HEK293 (cell line): ENCODE data around the gene SFT2D2.

Experiments used
- CTCF ChIA-PET: fragments of 350-600 bp; formaldehyde crosslinking; extraction: SDS; loops from one replicate; lab custom pipeline; 2021; ENCODE audit warnings: antibody characterized with exemption; lab: Yijun Ruan, JAX
- POLR2A ChIA-PET: fragments of 300-600 bp; formaldehyde crosslinking; extraction: SDS; loops from one replicate; lab custom pipeline; 2020; ENCODE audit warnings: antibody characterized with exemption, inconsistent platforms; lab: Yijun Ruan, JAX
- H3K27ac ChIP-seq: fragments of 200-500 bp; sonication (Bioruptor generic); 2 replicates; pipeline ENCODE4 v1.5.1; 2014; ENCODE audit warnings: low read depth, low read length, control low read depth, inconsistent platforms; ENCODE audit errors: extremely low read depth
- H3K36me3 ChIP-seq, 2 experiments: fragments of 200-500 bp in 1 of 2; sonication (Bioruptor generic) in 1 of 2; 1 replicate in 1 of 2; 2 replicates in 1 of 2; pipeline ENCODE4 v1.5.1; 2014 to 2017; ENCODE audit warnings: inconsistent platforms in 2 of 2, low read length in 2 of 2; ENCODE audit not compliant: control insufficient read depth in 2 of 2, insufficient read depth in 1 of 2
- H3K4me1 ChIP-seq: fragments of 200-500 bp; sonication (Bioruptor generic); 2 replicates; pipeline ENCODE4 v1.5.1; 2014; ENCODE audit warnings: mild to moderate bottlenecking, low read length, inconsistent platforms; ENCODE audit not compliant: control insufficient read depth, insufficient read depth
- H3K4me3 ChIP-seq: 2 replicates; pipeline ENCODE4 v1.5.1; 2011; ENCODE audit warnings: low read depth, mild to moderate bottlenecking, control low read depth, low read length, moderate library complexity
- H3K9me3 ChIP-seq: fragments of 200-500 bp; sonication (Bioruptor generic); 2 replicates; pipeline ENCODE4 v1.5.1; 2014; ENCODE audit warnings: low read depth, low read length, inconsistent platforms; ENCODE audit not compliant: control insufficient read depth, insufficient read depth
- FEZF1 ChIP-seq: fragments of 450-650 bp; formaldehyde crosslinking; IDR thresholded peaks from 2 replicates; pipeline ENCODE4 v1.5.1; 2016; ENCODE audit warnings: missing biosample characterization, missing genetic modification characterization
- OVOL3 ChIP-seq: fragments of 450-650 bp; formaldehyde crosslinking; IDR thresholded peaks from 2 replicates; pipeline ENCODE4 v1.5.1; 2016; ENCODE audit warnings: missing biosample characterization, missing genetic modification characterization
- PRDM10 ChIP-seq: fragments of 450-650 bp; formaldehyde crosslinking; IDR thresholded peaks from 2 replicates; pipeline ENCODE4 v1.5.1; 2016; ENCODE audit warnings: missing biosample characterization, missing genetic modification characterization
- RBAK ChIP-seq: fragments of 450-650 bp; formaldehyde crosslinking; IDR thresholded peaks from 2 replicates; pipeline ENCODE4 v1.5.1; 2016; ENCODE audit warnings: missing biosample characterization, missing genetic modification characterization
- SCRT1 ChIP-seq: fragments of 450-650 bp; formaldehyde crosslinking; IDR thresholded peaks from 2 replicates; pipeline ENCODE4 v1.5.1; 2016; ENCODE audit warnings: missing biosample characterization, missing genetic modification characterization, borderline replicate concordance
- SCRT2 ChIP-seq: fragments of 450-650 bp; formaldehyde crosslinking; IDR thresholded peaks from 2 replicates; pipeline ENCODE4 v1.5.1; 2016; ENCODE audit warnings: missing biosample characterization, missing genetic modification characterization
- SP3 ChIP-seq: fragments of 450-650 bp; formaldehyde crosslinking; IDR thresholded peaks from 2 replicates; pipeline ENCODE4 v1.5.1; 2016; ENCODE audit warnings: missing biosample characterization, missing genetic modification characterization
- TSHZ1 ChIP-seq: fragments of 450-650 bp; formaldehyde crosslinking; IDR thresholded peaks from 2 replicates; pipeline ENCODE4 v1.5.1; 2016; ENCODE audit warnings: missing biosample characterization, missing genetic modification characterization, borderline replicate concordance
- ZFP69B ChIP-seq: fragments of 450-650 bp; formaldehyde crosslinking; IDR thresholded peaks from 2 replicates; pipeline ENCODE4 v1.5.1; 2016; ENCODE audit warnings: missing biosample characterization, missing genetic modification characterization
- ZNF202 ChIP-seq: fragments of 450-650 bp; formaldehyde crosslinking; IDR thresholded peaks from 2 replicates; pipeline ENCODE4 v1.5.1; 2016; ENCODE audit warnings: missing biosample characterization, missing genetic modification characterization, borderline replicate concordance
- ZNF335 ChIP-seq: fragments of 450-650 bp; formaldehyde crosslinking; conservative IDR thresholded peaks from 2 replicates; pipeline ENCODE4 v1.5.1; 2016; ENCODE audit warnings: missing biosample characterization, missing genetic modification characterization
- ZNF404 ChIP-seq: fragments of 450-650 bp; formaldehyde crosslinking; IDR thresholded peaks from 2 replicates; pipeline ENCODE4 v1.5.1; 2017; ENCODE audit warnings: missing biosample characterization, missing genetic modification characterization
- ZNF48 ChIP-seq: fragments of 450-650 bp; formaldehyde crosslinking; IDR thresholded peaks from 2 replicates; pipeline ENCODE4 v1.5.1; 2016; ENCODE audit warnings: missing biosample characterization, missing genetic modification characterization
- ZNF510 ChIP-seq: fragments of 450-650 bp; formaldehyde crosslinking; IDR thresholded peaks from 2 replicates; pipeline ENCODE4 v1.5.1; 2018; ENCODE audit warnings: mild to moderate bottlenecking, missing genetic modification characterization, missing biosample characterization; ENCODE audit not compliant: insufficient replicate concordance
- ZNF549 ChIP-seq: fragments of 450-650 bp; IDR thresholded peaks from 2 replicates; pipeline ENCODE4 v1.5.1; 2018; ENCODE audit warnings: missing biosample characterization, missing genetic modification characterization, mild to moderate bottlenecking, inconsistent platforms, moderate library complexity
- ZNF629 ChIP-seq: fragments of 450-650 bp; formaldehyde crosslinking; IDR thresholded peaks from 2 replicates; pipeline ENCODE4 v1.5.1; 2017; ENCODE audit warnings: missing biosample characterization, missing genetic modification characterization
- ZNF785 ChIP-seq: fragments of 450-650 bp; formaldehyde crosslinking; IDR thresholded peaks from 2 replicates; pipeline ENCODE4 v1.5.1; 2016; ENCODE audit warnings: missing biosample characterization, missing genetic modification characterization
- ZNF830 ChIP-seq: fragments of 450-650 bp; IDR thresholded peaks from 2 replicates; pipeline ENCODE4 v1.5.0; 2018; ENCODE audit warnings: missing biosample characterization, missing genetic modification characterization, low read depth, mild to moderate bottlenecking, moderate library complexity
- ZSCAN5A ChIP-seq: fragments of 450-650 bp; formaldehyde crosslinking; IDR thresholded peaks from 2 replicates; pipeline ENCODE4 v1.5.1; 2016; ENCODE audit warnings: missing biosample characterization, missing genetic modification characterization
- TF ChIP-seq, protein P1 (sequence below): fragments of 450-650 bp; formaldehyde crosslinking; IDR thresholded peaks from 2 replicates; pipeline ENCODE4 v1.5.1; 2016; ENCODE audit warnings: missing biosample characterization, missing genetic modification characterization, low read depth
- TF ChIP-seq, protein P2 (sequence below): fragments of 450-650 bp; formaldehyde crosslinking; IDR thresholded peaks from 2 replicates; pipeline ENCODE4 v1.5.1; 2017; ENCODE audit warnings: missing biosample characterization, missing genetic modification characterization

Gene SFT2D2

GRCh38 chr1:168287237-168287664 is 61.4 kb downstream of the SFT2D2 start (continued):
- TF ChIP-seq ZNF629 (tag by site-specific recombination) (peak; percentile 91), SP3 (tag by site-specific recombination) (no peak), RBAK (tag by site-specific recombination) (0 out of 2 replicates have a peak, but pooled peaks have one; percentile 15), PRDM10 (tag by site-specific recombination) (0 out of 2 replicates have a peak, but pooled peaks have one; percentile 20), FEZF1 (tag by site-specific recombination) (no peak), ZNF48 (no peak), ZSCAN5A (tag by site-specific recombination) (no peak), ZNF830 (no peak), ZNF510 (tag by site-specific recombination) (no peak), ZFP69B (tag by site-specific recombination) (peak; percentile 23; the same call in 1 of the 2 replicates), ZNF335 (tag by site-specific recombination) (0 out of 2 replicates have a peak, but pooled peaks have one; percentile 17), TSHZ1 (tag by site-specific recombination) (no peak), OVOL3 (no peak)
- TF ChIP-seq, protein P1, sequence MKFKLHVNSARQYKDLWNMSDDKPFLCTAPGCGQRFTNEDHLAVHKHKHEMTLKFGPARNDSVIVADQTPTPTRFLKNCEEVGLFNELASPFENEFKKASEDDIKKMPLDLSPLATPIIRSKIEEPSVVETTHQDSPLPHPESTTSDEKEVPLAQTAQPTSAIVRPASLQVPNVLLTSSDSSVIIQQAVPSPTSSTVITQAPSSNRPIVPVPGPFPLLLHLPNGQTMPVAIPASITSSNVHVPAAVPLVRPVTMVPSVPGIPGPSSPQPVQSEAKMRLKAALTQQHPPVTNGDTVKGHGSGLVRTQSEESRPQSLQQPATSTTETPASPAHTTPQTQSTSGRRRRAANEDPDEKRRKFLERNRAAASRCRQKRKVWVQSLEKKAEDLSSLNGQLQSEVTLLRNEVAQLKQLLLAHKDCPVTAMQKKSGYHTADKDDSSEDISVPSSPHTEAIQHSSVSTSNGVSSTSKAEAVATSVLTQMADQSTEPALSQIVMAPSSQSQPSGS (tag by site-specific recombination), result peak; percentile 81

DNA sequence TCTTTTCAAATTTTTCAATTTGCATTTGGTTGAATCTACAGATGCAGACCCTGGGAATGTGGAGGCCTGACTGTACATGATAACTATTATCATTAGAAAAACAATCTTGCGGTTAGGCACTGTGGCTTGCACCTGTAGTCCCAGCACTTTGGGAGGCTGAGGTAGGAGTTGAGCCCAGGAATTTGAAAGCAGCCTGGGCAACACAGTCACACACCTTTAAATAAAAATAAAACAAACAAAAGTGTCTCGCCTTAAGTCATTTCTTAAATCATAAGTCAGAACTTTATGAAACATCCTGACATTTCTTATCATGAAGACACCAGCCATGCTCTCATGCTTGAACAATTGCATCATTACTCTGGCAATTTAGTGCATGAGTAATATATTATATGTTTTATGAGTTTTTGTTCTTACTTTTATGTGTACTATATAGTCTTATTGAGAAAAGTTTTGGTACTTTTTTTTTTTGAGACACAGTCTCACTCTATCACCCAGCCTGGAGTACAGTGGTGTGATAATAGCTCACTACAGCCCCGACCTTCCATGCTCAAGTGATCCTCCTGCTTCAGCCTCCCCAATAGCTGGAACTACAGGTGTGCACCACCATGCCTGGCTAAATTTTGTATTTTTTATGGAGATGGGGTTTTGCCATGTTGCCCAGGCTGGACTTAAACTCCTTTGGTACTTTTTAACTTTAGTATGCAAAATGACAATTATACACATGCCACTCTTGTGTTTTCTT is 62.7 kb downstream of the SFT2D2 start:
- POLR2A ChIA-PET, result no interaction called here
- Histone ChIP-seq H3K27ac (no peak overlapping the region), H3K4me3 (no peak overlapping the region), H3K9me3 (no peaks in the 10 kb centered on the region), H3K36me3 (no peaks in the 10 kb centered on the region), H3K4me1 (peaks cover 11% of the 10 kb centered on the region; the same call in 1 of the 2 replicates)
- CTCF ChIA-PET, result interaction anchor here (1.2 kb wide), 1 partner anchor 53 kb away, joined by 5 read pairs; no protein-coding TSS in a partner anchor
- TF ChIP-seq ZNF404 (tag by site-specific recombination), result no peak
- TF ChIP-seq SCRT1 (tag by site-specific recombination), result peak; percentile 81; the same call in 1 of the 2 replicates
- TF ChIP-seq ZNF549 (tag by site-specific recombination), result no peak
- peak; percentile 54; the same call in 1 of the 2 replicates for TF ChIP-seq SCRT2
- TF ChIP-seq ZNF785 (tag by site-specific recombination), result no peak
- TF ChIP-seq, protein P2, sequence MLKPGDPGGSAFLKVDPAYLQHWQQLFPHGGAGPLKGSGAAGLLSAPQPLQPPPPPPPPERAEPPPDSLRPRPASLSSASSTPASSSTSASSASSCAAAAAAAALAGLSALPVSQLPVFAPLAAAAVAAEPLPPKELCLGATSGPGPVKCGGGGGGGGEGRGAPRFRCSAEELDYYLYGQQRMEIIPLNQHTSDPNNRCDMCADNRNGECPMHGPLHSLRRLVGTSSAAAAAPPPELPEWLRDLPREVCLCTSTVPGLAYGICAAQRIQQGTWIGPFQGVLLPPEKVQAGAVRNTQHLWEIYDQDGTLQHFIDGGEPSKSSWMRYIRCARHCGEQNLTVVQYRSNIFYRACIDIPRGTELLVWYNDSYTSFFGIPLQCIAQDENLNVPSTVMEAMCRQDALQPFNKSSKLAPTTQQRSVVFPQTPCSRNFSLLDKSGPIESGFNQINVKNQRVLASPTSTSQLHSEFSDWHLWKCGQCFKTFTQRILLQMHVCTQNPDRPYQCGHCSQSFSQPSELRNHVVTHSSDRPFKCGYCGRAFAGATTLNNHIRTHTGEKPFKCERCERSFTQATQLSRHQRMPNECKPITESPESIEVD (tag by site-specific recombination), result peak; percentile 50
- no peak for TF ChIP-seq ZNF202
